NCI-H1092 (cell line): ENCODE results near the gene DNASE1L2.

Experiments used
- DNase-seq: peaks from one replicate; lab custom pipeline; 2025; lab: John Stamatoyannopoulos, UW

The DNASE1L2 gene

DNA sequence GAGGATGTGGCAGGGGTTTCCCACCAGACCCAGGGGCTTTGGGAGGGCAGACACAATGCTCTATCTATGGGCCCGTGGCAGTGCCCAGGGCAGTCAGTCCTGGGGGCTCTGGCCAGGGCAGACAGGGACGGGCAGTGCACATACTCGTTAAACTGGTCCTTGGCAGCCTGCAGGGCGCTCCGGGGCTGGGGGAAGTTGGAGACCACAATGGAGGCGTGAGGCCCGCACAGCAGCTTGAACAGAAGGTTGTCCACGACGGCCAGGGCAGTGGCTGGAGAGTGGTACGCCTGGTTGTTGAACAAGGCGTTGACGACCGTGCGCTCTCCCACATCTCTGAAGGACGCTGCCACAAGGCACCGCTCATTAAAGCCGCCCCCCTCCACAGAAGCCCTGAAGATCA is 50.3 kb downstream of the DNASE1L2 start:
- no peak for DNase-seq

GRCh38 chr16:2287916-2288547 is 51.8 kb downstream of the DNASE1L2 start:
- no peak for DNase-seq
